B cell (primary cell): ENCODE results near the gene CD36.

Source experiments
- CTCF ChIP-seq: fragments of 200-600 bp; IDR thresholded peaks from one replicate; pipeline ENCODE4 v1.8.0; 2022; ENCODE audit warnings: antibody characterized with exemption, mild to moderate bottlenecking
- EZH2 ChIP-seq: IDR thresholded peaks from 2 replicates; pipeline ENCODE4 v1.6.1; 2012; ENCODE audit warnings: borderline replicate concordance, low read depth, mild to moderate bottlenecking, moderate library complexity, low read length; ENCODE audit not compliant: insufficient read depth, poor library complexity, severe bottlenecking

- TF ChIP-seq EZH2 (no peak), CTCF (no peak)
These were observed 48.8 kb upstream of the CD36 start for GRCh38 chr7:80589631-80590030.
